Hematopoietic multipotent progenitor cell (in vitro differentiated cells): ENCODE measurements around the gene KLHL22. TPM values are rescaled to one million over a fixed set of nuclear protein-coding genes. Genes with fewer than 3 reads are reported as not detected.
"Not testable (repeated sequence)": the region's sequence is repeated elsewhere in the genome, so short reads cannot be mapped to it uniquely, and the experiment has no call there.

Experiments
- DNase-seq, 3 donors: peaks; one replicate each; pipeline ENCODE4 v3.0.0-alpha.2; 2011 to 2015; ENCODE audit warnings: low read depth in 2 of 3, low spot score in 2 of 3
- total RNA-seq: library from RNA; depleted of rRNA; stranded (reverse); fragments of >200 nt; gene quantifications from one replicate; pipeline ENCODE4 v1.2.3, GENCODE V29; 2012

KLHL22 gene
- total RNA-seq, 1 donor, result 33.9 TPM

DNA sequence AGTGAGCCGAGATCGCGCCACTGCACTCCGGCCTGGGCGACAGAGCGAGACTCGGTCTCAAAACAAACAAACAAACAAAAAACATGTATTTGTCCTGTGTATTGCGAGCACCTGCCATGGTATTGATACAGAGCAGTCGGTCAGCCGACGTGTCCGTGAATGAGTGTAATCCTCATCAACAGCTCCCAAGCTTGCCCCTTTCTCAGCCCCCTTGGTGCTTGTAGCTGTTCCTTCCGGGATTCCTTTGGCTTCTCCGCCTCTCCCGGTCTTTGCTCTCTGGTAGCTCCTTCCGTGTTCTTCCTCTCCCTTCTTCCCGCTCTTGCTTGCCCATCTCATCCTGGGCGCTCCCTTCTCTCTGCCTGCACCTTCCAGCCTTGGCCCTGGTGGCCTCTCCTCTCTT is 90.7 kb downstream of the KLHL22 start:
- no peak for DNase-seq

DNA sequence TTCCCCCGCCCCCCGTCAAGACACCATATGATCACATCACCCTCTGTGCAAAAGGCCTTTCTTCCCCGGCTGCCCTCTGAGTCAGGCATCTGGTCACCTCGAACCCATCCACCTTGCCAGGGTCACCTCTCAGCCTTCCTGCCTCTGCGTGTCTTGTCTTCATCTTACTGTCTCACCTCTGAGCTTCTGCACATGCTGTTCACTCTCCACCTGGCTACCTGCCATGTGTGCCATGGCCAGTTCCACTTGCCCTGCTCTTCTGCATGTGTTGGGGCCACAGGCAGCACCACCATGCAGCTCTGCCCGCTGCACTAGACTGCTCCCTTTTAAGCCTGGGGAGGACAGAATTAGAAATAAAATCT is 91.8 kb downstream of the KLHL22 start:
- no peak for DNase-seq

DNA sequence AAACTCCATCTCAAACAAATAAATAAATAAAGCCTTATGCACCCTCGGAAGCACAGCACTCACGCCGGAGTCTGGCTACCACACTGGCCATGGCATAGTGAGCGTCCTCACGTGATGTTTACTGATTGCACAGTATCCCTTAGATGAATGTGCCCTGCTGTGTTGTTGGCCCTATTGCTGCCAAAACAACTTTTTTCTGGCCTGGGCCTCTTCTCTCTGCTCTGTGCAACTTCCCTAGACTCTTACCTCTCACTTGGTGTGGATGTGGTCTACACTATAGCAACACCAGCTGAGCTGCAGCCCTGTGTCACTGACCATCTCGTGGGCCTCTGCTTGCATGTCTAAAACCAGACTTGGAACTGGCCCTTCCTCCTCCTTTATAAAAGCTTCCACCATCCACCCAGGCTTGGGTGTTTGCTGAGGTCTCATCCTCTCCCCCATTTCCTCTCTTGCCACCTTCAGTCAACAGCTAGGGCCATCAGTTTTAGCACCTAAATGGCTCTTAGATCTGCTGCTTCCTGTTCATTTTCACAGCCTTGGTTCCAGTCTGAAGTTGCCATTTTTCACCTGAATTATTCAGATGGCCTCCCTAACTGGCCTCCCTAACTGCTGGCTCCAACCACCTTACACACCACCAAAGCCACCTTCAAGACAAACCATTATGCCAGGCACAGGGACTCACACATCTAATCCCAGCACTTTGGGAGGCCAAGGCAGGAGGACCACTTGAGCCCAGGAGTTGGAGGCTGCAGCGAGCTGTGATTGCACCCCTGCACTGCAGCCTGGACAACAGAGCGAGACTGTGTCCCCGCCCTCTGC is 92.4 kb downstream of the KLHL22 start:
- DNase-seq, result no peak

DNA sequence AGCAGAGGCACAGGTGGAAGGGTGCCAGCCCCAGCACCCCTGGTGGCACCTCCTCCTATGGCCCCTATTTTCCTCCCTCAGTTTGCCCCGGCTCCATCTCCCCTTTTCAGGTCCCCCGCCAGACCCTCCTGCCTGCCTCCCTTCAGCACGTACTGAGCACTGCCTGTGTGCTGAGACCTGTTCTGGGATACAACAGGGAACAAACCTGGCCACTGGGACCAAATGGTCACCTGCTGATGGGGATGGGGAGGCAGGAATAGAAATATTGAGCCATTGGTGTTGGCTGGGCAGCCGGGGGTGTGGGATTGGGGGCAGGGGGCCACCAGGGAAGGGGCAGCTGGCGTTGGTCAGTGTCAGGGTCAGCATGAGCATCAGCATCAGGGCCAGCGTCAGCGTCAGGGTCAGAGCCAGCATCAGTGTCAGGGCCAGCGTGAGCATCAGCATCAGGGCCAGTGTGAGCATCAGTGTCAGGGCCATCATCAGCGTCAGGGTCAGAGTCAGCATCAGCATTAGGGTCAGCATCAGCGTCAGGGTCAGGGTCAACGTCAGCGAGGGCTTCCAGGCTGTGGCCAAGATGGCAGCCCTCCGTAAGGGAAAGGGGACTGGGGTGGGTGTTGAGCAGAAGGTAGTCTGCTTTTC is 94.1 kb downstream of the KLHL22 start:
- no peak for DNase-seq

DNA sequence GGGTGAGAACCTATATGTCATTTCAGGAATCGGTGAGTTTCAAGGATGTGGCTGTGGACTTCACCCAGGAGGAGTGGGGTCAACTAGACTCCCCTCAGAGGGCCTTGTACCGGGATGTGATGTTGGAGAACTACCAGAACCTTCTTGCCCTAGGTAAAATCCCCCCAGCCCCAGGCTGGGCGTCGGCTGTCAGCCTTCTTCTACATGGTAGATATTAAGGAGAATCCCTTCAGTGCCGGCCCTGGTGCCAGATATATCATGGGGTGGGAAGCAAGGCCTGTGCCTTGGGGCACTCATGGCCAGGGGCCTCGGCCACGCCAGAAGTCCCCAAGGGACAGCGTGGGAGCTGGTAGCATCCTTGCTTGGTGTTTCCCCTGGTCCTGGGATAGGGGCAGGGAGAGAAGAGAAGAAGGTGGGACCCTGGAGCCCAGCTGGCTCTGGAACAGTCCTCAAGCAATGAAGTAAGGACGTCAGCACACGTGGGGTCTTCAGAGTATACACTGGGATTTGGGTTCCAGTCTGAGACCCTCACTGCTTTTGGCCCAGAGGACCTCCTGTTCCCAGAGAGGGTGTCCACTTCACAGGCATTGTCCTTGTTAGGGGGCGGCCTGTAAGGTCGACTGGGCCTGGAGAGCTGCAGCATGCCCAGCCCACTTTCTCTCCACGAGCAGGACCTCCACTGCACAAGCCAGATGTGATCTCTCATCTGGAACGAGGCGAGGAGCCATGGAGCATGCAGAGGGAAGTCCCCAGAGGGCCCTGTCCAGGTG is 94.8 kb downstream of the KLHL22 start:
- no peak for DNase-seq

DNA sequence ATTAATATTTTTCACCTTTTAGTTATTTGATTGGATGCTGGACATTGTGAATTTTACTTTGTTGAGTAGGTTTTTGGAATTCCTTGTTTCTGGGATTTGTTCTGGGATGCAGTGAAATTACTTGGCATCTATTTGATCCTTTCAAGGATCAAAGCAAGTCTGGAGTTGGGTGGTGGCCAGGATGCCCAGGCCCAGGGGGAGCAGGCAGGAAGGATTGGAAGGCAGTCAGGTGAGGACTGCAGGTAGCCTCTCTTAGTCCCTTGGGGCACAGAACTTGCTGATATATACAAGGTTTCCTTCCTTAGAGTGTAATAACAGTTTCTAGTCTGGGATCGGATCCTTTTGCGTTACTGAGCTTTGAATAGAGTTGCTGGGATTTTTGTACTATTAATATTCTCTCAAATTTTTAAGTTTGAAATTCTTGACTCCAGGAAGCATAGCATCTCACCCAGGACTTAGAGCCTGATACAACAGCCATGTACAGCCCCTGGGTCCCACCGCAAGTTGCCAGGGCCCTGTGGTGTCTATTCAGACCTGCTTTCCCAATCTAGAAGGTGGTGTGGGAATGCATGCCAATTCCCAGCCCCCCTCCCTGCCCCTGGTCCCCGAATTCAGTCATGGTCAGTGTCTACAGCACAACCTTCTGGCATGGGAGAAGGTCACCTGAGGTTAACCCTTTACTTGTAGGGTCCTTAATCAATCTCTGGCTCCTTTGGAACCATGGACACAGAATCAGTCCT is 95.6 kb downstream of the KLHL22 start:
- DNase-seq, result no peak

DNA sequence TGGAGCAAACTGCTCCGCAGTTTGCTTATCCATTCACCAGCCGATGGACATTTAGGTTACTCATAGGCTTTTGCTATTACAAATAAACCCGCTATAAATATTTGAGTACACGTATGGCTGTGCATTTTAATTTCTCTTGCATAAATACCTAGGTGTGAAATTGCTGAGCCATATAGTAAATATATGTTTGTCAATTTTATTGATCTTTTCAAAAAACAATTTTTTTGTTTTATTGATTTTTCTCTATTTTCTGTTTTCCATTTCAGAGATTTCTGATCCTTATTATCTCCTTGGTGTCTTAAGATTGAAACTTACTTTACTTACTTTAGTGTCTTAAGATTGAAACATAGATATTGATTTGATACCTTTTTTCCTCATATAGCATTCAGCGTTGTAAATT is 97.2 kb downstream of the KLHL22 start:
- no peak for DNase-seq

DNA sequence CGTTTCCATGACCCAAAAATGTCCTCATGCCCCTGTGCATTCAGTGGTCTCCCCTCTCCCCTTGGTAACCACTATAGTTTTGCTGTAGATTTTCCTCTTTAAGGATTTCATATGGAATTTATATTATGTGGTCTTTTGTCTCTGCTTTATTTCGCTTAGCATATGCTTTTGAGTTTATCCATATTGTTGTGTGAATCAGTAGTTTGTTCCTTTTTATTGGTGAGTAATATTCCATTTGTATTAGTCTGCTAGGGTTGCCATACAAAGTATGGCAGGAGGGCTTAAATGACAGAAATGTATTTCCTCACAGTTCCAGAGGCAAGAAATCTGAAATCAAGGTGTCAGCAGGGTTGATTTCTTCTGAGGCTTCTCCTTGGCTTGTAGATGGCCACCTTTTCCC is 98.1 kb downstream of the KLHL22 start:
- no peak for DNase-seq

DNA sequence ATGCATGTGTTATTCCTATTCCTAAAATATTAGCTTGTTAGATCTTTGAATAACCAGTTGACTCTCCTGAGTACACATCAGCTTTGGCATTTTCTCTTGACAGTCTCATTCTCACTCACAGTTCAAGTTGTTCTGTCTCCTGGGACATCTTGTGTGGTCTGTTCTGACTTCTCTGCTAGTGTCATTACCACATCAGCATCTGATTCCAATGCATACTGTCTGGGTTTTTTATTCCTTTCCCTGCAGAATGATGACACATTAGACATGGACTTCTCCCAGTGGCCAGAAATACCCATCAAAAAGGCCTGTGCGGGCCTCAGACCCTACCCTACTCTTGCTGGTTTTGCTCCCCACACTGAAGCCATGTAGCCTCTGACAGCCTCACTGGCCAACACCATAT is 99.0 kb downstream of the KLHL22 start:
- DNase-seq, result no peak

DNA sequence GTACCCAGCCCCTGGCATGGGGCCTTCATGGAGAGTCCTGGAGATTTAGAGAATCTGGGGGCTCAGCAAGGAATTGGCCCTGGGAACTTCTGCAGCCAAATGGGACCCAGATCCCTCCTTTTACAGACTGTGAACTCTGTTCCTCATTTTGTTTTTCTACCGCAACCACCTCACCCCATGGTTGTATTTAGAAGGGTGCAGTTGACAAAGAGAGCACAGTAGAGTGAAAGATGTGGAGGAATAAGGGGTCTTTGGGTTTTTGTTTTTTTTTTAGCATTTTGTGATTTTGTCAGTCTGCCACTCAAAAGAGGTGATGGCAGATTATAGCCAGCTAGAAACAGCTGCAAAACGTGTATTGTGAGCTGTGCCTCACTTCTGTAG is 99.7 kb downstream of the KLHL22 start:
- DNase-seq, result peak in 1 of 3 donors; percentile 36

DNA sequence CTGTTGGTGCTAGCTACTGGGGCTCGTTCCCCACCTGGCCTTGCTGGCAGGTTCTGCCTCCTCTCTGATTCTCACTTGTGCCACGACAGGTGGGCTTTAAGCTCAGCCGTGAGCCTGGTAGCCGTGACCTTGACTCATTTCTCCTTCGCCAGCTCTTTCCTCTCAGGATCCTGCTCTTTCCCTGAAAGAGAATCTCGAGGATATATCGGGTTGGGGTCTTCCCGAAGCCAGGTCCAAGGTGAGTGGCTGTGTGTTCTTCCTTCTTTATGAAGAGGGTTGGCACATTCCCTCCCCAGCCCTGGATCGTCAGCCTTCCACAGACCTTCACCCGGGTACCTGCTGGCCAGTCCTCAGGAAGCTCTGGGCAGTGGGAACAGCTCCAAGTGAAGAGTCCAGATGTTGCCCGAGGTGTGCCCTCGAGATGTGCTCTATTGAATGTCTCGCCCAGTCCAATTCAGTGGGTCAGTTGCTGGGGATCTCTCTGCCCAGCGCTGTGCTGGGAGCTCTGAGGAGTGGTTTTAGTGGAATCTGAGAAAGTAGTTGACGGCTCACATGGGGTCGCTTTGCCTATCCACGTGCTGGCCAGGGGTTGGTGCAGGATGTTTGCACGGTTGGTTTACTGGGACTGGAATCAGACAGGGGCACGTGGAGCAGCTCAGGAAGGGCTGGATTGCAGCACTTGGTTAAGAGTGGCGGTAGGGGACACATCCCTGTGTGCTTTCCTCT is 100.3 kb downstream of the KLHL22 start:
- no peak for DNase-seq

DNA sequence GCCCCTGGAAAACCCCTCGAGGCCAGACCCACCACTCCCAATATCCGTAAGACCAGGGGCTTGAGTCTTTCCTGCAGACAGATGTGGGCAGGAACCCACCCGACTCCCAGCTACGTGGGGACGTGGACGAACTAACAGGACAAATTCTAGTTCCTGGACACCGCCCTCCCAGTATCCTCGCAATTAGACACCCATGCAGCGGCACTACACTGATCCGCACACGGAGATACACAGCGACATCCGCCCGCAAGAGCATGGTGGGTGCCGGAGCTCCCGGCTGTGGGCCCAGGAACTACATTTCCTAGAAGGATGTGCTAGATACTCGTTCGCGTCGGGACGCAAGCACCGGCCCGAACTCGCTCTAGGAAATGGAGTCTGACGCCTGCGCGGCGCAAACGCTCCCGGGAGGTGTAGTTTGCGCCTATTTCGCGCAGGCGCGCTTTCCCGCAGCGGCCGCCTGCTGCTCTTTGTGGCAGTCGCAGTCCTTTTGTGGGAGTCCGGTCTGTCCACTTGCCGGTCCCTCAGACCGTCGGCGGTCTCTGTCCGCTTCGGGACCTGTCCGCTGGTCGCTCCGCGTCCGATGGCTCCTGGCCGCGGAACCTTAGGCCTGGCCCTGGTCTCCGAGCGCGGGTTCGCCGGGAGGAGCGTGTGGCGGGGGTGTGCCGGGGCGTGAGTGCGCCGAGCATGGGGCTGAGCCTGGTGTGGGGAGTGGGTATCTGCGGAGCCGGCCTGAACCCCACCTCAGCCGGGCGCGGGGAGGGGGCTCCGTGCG is 101.7 kb downstream of the KLHL22 start, which contains the start of gene ZNF74:
TSS of gene ZNF74 (plus strand) at position 447 of the 772 bp plus-strand sequence. CDS start 478 bp downstream, outside the sequence.
- peak; percentile 74 to 87 (median 87) for DNase-seq

DNA sequence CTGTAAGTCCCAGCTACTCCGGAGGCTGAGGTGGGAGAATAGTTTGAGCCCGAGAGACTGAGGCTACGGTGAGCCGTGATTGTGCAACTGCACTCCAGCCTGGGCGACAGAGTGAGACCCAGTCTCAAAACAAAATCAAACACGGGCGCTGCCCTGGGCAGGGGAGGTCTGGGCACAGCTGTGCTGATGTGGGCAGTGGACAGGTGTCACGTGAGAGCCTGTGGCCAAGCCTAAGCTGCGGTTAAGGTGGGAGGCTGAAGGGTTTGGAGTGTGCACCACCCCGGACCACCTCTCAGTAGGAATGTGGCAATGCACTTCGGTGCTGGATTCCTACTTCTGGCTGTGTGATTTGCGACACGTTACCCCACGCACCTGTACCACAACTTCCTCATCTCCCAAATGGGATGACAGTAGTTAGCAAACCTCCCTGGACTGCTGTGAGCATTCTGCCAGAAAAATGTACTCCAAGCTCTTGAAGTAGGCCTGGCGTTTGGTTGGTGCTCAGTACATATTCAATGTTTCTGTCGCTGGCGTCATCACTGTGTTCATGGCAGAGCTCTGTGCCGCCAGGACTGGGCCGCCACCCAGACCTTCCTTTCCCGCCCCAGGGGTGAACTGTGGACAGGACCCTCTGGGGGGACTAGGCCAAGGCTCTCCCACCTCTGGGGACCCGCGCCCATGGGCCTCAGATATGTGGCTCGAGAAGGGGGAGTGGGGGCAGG is 102.5 kb downstream of the KLHL22 start:
- peak in 1 of 3 donors; percentile 20 for DNase-seq

DNA sequence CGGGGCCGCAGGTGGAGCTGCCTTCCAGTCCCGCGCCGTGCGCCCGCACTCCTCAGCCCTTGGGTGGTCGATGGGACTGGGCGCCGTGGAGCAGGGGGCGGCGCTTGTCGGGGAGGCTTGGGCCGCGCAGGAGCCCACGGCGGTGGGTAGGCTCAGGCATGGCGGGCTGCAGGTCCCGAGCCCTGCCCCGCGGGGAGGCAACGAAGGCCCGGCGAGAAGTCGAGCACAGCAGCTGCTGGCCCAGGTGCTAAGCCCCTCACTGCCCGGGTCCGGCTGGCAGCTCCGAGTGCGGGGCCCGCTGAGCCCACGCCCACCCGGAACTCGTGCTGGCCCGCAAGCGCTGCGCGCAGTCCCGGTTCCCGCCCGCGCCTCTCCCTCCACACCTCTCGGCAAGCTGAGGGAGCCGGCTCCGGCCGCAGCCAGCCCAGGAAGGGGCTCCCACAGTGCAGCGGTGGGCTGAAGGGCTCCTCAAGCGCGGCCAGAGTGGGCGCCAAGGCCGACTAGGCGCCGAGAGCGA is 103.2 kb downstream of the KLHL22 start:
- DNase-seq, result not testable (repeated sequence)
